GM18499 (cell line): ENCODE measurements around the gene TRPC5OS.

Experiments
- ATAC-seq: cut with Tn5 transposase; IDR thresholded peaks from one replicate; pipeline ENCODE4 v1.9.1; 2021; ENCODE audit warnings: moderate number of reproducible peaks; ENCODE audit not compliant: insufficient read depth, unreplicated experiment

TRPC5OS gene

GRCh38 chrX:111875881-111876280 lies at the start of gene TRPC5OS:
TRPC5OS (plus strand) TSS chrX:111876181; CDS start chrX:111901850, 25,669 bp downstream.
- ATAC-seq: no peak

DNA sequence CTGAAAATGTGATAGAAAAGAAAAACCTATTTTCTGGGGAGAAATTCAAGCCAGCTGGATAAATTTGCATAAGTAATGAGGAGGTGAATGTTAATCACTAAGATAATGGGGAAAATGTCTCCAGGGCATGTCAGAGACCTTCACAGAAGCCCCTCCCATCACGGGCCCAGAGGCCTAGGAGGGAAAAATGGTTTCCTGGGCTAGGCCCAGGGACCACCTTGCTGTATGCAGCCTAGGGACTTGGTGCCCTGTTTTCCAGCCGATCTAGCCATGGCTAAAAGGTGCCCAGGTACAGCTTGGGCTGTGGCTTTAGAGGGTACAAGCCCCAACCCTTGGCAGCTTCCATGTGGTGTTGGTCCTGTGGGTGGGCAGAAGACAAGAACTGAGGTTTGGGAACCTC lies 46.6 kb upstream of the TRPC5OS start:
- ATAC-seq: no peak

GRCh38 chrX:111830571-111830970 lies 45.4 kb upstream of the TRPC5OS start:
- no peak for ATAC-seq

DNA sequence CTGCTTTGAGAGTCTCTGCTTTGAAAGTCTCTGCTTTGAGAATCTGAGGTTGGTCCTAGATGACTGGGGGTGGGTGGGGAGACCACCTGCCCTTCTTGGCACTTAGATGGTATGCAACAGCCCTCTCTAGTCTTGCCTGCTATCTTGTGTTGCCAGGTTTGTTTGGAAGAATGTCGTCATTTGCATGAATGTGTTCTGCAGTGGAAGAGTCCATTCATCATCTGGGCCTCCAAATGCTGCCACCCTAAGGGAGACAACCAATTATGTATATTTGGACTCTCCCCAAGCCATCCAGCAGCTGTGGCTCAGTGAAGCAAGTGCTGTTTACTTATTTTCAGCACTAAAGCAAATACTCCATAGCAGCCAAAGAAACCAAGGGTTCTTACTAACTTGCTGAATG lies 44.6 kb upstream of the TRPC5OS start:
- ATAC-seq: no peak

DNA sequence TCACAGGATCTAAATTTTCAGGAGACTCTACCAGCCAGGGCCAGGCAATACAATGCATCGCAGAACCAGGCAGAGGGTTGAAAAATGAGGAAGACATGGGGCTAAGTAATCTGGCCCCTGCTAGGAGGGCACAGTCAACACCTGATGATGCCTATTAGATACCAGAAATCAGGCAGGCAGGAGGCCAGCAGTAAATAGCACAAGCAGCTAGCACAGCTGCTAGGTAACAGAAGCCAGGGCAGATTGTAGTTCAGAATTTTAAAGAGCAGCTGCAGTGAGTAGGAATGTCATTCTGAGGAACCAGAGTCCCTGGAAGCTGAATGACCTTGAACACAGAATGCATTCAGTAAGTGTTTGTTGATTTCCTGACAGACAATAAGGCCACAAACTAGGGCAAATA lies 38.8 kb upstream of the TRPC5OS start:
- ATAC-seq: no peak

GRCh38 chrX:111847491-111848133 lies 28.4 kb upstream of the TRPC5OS start:
- no peak for ATAC-seq

DNA sequence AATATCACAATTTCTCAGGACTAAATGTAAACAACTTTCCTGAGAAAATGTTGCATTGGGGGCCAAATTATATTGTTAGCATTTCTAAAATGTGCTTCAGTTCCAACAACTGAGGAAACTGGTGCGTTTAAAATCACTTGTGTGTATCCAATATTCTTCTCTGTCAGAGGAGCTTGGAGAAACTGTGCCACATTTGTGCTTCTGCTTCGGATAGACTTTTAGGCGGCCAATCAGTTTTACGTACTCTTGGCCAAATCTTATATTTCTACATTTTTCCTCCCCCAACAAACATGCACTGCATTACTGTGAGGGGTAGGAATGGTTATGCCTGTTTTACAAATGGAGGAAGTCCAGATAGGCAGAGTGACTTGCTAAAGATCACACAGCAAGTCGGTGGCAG lies 27.4 kb upstream of the TRPC5OS start:
- ATAC-seq: no peak

GRCh38 chrX:111850975-111851374 lies 25.0 kb upstream of the TRPC5OS start:
- ATAC-seq: no peak

DNA sequence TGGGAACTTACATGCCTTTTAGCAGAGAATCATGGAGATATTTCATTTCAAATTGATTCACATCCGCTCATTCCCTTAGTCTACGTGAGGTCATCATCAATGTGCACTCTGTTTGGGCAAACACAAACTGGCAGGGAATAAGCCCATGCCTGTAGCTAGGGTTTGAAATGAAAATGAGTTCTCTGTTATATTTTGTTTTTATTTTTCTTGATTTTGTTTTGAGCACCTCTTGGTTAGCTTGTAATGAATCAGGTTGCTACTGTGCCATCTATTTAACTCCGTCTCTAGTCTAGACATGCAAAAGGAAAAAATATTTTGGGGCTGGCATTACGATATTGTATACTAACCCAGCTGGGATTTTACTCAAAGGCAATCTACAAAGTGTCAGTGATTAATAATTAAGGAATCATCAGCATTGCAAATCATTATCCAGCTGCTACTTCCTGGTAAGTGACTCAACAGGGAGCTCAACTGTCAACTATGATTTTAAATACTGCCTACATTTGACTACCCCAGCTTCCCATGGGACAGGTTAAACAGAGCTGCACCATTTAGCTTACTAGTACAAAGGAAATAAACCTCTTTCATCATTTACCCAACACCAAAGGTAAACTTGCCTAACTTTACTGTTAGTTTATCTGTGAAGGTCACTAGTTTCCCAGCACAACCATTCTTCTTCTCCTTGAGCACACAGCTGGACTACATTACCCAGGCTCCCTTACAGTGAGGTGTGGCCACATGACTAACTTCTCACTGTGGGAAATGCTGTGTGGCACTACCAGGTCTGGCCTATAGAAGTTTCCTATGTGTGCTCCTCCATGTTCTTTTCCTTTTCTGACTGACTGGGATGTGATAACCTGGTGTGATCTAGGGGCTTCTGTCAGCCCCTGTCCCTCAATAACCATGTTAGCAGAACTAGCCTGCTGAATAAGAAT lies 21.2 kb upstream of the TRPC5OS start:
- no peak for ATAC-seq

GRCh38 chrX:111857534-111858060 lies 18.4 kb upstream of the TRPC5OS start:
- ATAC-seq: no peak

DNA sequence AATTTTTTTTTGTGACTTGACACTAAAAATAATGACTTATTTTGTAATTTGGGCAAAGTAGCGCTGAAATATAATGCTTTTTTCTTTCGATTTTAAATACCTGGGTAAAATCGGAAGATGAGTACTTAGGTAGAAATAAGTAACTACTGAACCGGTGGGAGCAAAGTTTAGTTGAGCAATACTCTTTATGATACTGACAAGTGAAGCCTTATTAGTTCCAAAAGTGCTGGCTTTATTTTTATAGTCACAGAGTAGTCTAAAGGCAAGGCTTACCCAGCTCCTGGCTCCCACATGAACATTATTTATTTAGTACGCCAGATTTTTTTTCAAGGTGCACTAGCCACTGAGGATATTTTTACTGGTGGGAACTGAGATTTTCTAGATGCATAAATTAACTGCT lies 14.4 kb upstream of the TRPC5OS start:
- ATAC-seq: no peak

GRCh38 chrX:111867236-111867635 lies 8.7 kb upstream of the TRPC5OS start:
- ATAC-seq: no peak

- no peak for ATAC-seq
Observed at GRCh38 chrX:111868726-111869638, 7.0 kb upstream of the TRPC5OS start.

DNA sequence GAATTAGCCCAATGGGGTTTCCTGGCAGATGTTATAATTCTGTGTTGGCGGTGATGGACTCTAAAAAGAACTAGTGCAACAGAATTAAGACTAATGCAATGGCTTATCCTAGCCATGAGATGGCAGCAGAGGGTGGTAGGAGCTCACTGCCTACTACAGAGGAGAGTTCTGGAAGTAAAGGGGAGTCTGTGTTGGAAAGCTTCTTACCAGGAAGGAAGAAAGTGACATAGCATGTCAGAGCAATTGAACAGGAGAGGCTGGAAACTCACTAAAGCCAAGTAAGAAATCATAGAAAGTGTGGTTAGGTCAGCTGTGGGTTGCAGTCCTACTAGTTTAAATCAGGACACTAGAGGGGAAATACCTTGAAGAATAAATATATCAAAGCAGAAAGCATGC lies 6.3 kb upstream of the TRPC5OS start:
- ATAC-seq: peak; percentile 73

DNA sequence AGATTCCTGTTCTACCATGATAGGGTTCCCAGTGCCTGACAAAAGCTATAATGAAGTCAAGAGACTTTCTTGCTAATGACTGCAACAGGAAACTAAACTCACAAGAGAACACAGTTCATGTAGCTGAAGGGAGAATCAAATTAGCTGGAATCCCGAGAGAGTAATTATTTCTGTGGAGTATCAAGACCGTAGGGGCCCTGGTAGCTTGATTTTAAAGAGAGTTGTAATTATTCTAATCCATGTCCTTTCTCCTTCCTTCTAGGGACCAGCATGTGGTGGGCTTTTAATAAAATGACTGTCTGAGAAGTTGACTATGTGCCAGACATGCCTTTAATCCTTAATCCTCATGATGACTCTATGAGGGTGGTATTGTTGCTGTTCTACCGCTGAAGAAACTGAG lies 1.7 kb upstream of the TRPC5OS start:
- ATAC-seq: no peak

GRCh38 chrX:111876646-111877045 lies 665 bp downstream of the TRPC5OS start:
- ATAC-seq: no peak

- no peak for ATAC-seq
Observed at GRCh38 chrX:111877681-111878080, 1.7 kb downstream of the TRPC5OS start.

DNA sequence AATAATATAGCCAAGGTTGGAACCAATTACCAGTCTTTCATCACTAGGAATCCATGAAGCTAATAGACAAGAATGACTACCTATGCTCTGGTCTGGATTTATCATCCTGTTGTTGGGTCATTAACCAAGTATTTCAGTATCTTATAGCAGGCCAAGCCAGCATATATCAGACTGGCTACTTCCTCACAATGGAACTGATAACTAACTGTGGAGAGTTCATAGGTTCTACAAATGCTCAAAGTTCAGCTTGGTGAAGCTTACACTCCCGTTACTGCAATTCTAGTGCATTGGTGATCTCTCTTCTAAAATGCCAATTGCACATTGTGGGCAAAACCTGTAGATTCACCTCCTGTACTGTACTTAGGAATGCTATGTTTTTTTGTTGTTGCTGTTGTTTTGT lies 4.8 kb downstream of the TRPC5OS start:
- ATAC-seq: no peak

DNA sequence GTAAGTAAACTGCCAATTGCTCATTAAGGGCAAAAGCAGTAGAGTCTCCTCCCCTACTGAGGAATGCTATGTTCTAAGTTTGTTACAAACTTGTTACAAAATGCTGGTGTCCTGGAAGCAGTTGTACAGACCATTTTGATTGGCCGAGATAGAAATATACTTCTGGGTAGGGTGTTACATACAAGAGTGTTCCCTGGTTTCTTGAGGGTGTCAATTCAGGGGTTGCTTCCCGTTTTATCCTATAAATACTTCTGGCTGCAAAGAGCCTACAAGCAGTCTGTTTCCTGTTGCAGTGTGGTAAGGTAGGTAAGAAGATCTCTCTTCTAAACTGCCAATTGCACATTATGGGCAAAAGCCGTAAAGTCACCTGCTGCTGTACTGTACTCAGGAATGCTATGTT lies 5.7 kb downstream of the TRPC5OS start:
- no peak for ATAC-seq

GRCh38 chrX:111886678-111887077 lies 10.7 kb downstream of the TRPC5OS start:
- ATAC-seq: no peak
